Measurements from ENCODE around the gene TRABD2B.

DNA sequence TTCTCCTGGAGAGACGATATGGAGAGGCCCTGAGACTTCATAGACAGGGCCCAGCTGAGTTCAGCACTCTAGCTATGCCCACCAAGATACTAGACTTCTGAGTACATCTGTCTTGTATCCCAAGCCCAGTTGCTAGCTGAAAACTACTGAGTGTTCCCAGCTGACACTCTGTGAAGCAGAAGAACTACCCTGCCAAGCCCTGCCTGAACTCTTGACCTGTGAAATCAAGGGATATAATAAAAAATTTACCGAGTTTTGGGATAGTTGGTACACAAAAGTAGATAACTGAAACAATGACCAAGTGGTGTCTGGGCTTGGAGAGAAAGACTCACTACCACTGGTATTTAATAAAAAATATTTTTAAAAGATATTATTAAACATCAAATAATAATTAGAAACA is 267.5 kb downstream of the TRABD2B start:
- TF ChIP-seq CTCF (IDR thresholded peaks at IDR 0.05): no peak
- TF ChIP-seq, protein P1, sequence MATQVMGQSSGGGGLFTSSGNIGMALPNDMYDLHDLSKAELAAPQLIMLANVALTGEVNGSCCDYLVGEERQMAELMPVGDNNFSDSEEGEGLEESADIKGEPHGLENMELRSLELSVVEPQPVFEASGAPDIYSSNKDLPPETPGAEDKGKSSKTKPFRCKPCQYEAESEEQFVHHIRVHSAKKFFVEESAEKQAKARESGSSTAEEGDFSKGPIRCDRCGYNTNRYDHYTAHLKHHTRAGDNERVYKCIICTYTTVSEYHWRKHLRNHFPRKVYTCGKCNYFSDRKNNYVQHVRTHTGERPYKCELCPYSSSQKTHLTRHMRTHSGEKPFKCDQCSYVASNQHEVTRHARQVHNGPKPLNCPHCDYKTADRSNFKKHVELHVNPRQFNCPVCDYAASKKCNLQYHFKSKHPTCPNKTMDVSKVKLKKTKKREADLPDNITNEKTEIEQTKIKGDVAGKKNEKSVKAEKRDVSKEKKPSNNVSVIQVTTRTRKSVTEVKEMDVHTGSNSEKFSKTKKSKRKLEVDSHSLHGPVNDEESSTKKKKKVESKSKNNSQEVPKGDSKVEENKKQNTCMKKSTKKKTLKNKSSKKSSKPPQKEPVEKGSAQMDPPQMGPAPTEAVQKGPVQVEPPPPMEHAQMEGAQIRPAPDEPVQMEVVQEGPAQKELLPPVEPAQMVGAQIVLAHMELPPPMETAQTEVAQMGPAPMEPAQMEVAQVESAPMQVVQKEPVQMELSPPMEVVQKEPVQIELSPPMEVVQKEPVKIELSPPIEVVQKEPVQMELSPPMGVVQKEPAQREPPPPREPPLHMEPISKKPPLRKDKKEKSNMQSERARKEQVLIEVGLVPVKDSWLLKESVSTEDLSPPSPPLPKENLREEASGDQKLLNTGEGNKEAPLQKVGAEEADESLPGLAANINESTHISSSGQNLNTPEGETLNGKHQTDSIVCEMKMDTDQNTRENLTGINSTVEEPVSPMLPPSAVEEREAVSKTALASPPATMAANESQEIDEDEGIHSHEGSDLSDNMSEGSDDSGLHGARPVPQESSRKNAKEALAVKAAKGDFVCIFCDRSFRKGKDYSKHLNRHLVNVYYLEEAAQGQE (IDR thresholded peaks at IDR 0.05; ENCODE audit: low read depth, low read length): no peak
- TF ChIP-seq POLR2AphosphoS5 (IDR thresholded peaks at IDR 0.05; ENCODE audit: low read depth, low read length): no peak
- TF ChIP-seq, protein P2, sequence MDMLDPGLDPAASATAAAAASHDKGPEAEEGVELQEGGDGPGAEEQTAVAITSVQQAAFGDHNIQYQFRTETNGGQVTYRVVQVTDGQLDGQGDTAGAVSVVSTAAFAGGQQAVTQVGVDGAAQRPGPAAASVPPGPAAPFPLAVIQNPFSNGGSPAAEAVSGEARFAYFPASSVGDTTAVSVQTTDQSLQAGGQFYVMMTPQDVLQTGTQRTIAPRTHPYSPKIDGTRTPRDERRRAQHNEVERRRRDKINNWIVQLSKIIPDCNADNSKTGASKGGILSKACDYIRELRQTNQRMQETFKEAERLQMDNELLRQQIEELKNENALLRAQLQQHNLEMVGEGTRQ (IDR thresholded peaks at IDR 0.05; ENCODE audit: borderline replicate concordance, low read depth, low read length): no peak
- no peak for TF ChIP-seq FOXJ3 (CRISPR knock-in tag; IDR thresholded peaks at IDR 0.05)
- no peak for TF ChIP-seq GABPA (IDR thresholded peaks at IDR 0.05; ENCODE audit: low read depth)
- no peak for TF ChIP-seq RFX5 (IDR thresholded peaks at IDR 0.05; ENCODE audit: low read length)
- TF ChIP-seq MAX (IDR thresholded peaks at IDR 0.05; ENCODE audit: low read depth): no peak
- no peak for TF ChIP-seq EP300 (IDR thresholded peaks at IDR 0.05; ENCODE audit: borderline replicate concordance in 1 of 2, low read depth in 1 of 2, low read length in 1 of 2)
- TF ChIP-seq CHD2 (IDR thresholded peaks at IDR 0.05; ENCODE audit: low read length, partially characterized antibody): no peak
- TF ChIP-seq, protein P3, sequence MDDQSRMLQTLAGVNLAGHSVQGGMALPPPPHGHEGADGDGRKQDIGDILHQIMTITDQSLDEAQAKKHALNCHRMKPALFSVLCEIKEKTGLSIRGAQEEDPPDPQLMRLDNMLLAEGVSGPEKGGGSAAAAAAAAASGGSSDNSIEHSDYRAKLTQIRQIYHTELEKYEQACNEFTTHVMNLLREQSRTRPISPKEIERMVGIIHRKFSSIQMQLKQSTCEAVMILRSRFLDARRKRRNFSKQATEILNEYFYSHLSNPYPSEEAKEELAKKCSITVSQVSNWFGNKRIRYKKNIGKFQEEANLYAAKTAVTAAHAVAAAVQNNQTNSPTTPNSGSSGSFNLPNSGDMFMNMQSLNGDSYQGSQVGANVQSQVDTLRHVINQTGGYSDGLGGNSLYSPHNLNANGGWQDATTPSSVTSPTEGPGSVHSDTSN (IDR thresholded peaks at IDR 0.05): no peak
- TF ChIP-seq YY1 (IDR thresholded peaks at IDR 0.05; ENCODE audit: low read depth): no peak
- no peak for TF ChIP-seq JUND (IDR thresholded peaks at IDR 0.05)
- no peak for TF ChIP-seq NRF1 (IDR thresholded peaks at IDR 0.05; ENCODE audit: low read depth, low read length)

All from SK-N-SH (cell line).